Measurements from ENCODE around the gene PRDM16. TPM values are rescaled to one million over a fixed set of nuclear protein-coding genes. Genes with fewer than 3 reads are reported as not detected.

Gene PRDM16
- total RNA-seq, 1 experiment from 2014 or later = 0.17 TPM

DNA sequence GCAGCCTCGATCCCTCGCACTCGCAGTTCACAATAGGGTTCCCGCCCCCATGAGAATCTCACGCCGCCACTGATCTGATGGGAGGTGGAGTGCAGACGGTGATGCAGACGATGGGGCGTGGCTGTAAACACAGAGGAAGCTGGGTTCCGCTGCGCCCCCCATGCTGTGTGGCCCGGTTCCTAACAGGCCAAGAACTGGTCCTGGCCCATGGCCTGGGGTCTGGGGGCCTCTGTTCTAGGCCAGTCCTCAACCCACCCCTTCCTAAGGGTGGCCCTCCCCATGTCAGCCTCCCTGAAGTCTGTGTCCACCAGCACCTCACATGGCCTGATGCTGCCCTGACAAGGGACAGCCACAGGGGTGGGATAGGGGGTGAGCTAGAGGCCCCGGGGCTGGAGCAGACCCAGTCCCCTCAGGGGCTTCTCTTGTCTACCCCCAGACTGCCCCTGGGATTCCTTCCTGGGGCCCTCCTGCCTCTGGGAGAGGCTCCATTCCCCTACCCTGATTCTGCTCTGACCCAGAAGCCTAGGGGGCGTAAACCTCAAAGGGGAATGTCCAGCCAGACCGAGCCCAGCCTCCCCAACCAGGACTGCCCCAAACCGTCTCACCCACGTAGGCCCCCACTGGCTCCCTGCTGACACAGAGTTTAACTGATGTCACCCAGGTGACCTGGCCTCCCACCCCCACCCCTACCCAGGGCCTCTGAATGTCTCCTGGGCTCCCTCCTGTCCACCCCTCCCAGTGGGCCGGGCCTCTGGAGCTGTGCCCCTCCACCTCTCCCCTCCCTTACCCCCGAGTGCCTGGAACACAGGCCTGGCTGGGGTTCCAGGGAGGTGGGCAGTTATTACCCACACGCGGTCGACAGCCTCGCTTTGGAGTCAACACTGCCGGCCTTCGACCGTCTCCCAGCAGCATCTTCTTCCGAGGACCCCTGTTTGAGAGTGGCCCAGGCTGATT lies 370.6 kb downstream of the PRDM16 start:
- no peak overlapping the region for H2AK5ac ChIP-seq (ENCODE audit: insufficient read length, low read length)
- no peaks in the 10 kb centered on the region for H3K79me1 ChIP-seq (ENCODE audit: insufficient read depth, low read depth, low read length, poor library complexity, severe bottlenecking)
- TF ChIP-seq CTCF (conservative IDR thresholded peaks at IDR 0.05) = no peak
- no CpG with 5 or more reads among the region's 27 CpGs for WGBS (ENCODE audit: extremely low coverage, insufficient read length, low lambda C conversion rate)
- no peaks in the 10 kb centered on the region for H3K36me3 Mint-ChIP-seq (ENCODE audit: insufficient read depth in 1 of 3, low read depth in 3 of 3)
- no peaks in the 10 kb centered on the region for H3K9me3 ChIP-seq (ENCODE audit: control insufficient read depth, low read depth, low read length)
- H3K18ac ChIP-seq (ENCODE audit: insufficient read length, low read depth, low read length) = no peak overlapping the region
- H3K27me3 Mint-ChIP-seq (ENCODE audit: low read depth) = peaks cover 14% of the 10 kb centered on the region
- H3K56ac ChIP-seq (ENCODE audit: insufficient read length, low read depth, low read length) = no peak overlapping the region
- DNase-seq = no peak
- H2BK5ac ChIP-seq (ENCODE audit: insufficient read length, low read length) = no peak overlapping the region
- H3K4me1 Mint-ChIP-seq = peaks cover 9 to 21% of the 10 kb centered on the region in 2 experiments; a peak in 3 of 4 replicates
- H2BK12ac ChIP-seq (ENCODE audit: insufficient read length, low read depth, low read length) = no peak overlapping the region
- no peak overlapping the region for H4K5ac ChIP-seq (ENCODE audit: insufficient read length, low read depth, low read length)
- H3T11ph ChIP-seq (ENCODE audit: low read length) = no peak overlapping the region
- H4K20me1 ChIP-seq (ENCODE audit: control insufficient read depth, insufficient read depth, insufficient read length) = no peaks in the 10 kb centered on the region
- H3K27ac ChIP-seq (ENCODE audit: insufficient read length, low read depth, low read length) = no peak overlapping the region
- no peak overlapping the region for H4K8ac ChIP-seq (replicated peaks; ENCODE audit: insufficient read length, low read depth, low read length)
- no peak overlapping the region for H3K23ac ChIP-seq (ENCODE audit: insufficient read length, low read depth, low read length)
- no peak overlapping the region for H3K4me2 ChIP-seq (ENCODE audit: insufficient read depth, insufficient read length, low read length)
- H3K27me3 ChIP-seq (ENCODE audit: insufficient read depth, low read length) = no peaks in the 10 kb centered on the region; the same call in 1 of the 2 replicates
- H3K9me3 Mint-ChIP-seq = no peaks in the 10 kb centered on the region
- H3K4ac ChIP-seq (ENCODE audit: low read depth, low read length) = no peak overlapping the region
- no peaks in the 10 kb centered on the region for H3K79me2 ChIP-seq (ENCODE audit: insufficient read depth, low read length)
- H3K27ac Mint-ChIP-seq = no peak overlapping the region
- no peaks in the 10 kb centered on the region for H3K4me1 ChIP-seq (ENCODE audit: insufficient read depth, low read length)
- H4K91ac ChIP-seq (ENCODE audit: insufficient read length, low read depth, low read length) = no peak overlapping the region
- H3K14ac ChIP-seq (ENCODE audit: insufficient read depth, low read length) = no peak overlapping the region
- H2BK15ac ChIP-seq (ENCODE audit: low read depth, low read length) = no peak overlapping the region
- H3K9ac ChIP-seq (ENCODE audit: extremely low read depth, insufficient read length, low read length) = no peak overlapping the region
- no peak overlapping the region for H3K4me3 Mint-ChIP-seq
- no peak overlapping the region for H2BK120ac ChIP-seq (ENCODE audit: low read depth, low read length, poor library complexity, severe bottlenecking)
- H2AFZ ChIP-seq (ENCODE audit: low read length) = no peak overlapping the region
- no peak overlapping the region for H2BK20ac ChIP-seq (ENCODE audit: low read depth, low read length, poor library complexity, severe bottlenecking)
- peaks cover 3% of the 10 kb centered on the region for H3K23me2 ChIP-seq (ENCODE audit: insufficient read length, low read depth, low read length, poor library complexity, severe bottlenecking)

All from H9 (cell line).